Erythroblast (primary cell): Measurements from ENCODE around the gene SLC9A3.

Experiments used
- GATA1 ChIP-seq: IDR thresholded peaks from 2 replicates; pipeline ENCODE4 v1.6.1; 2011; ENCODE audit warnings: low read depth, mild to moderate bottlenecking, control low read depth, low read length, moderate library complexity
- POLR2A ChIP-seq: IDR thresholded peaks from 2 replicates; pipeline ENCODE4 v1.6.1; 2011; ENCODE audit warnings: mild to moderate bottlenecking, low read length

- TF ChIP-seq POLR2A (peak; percentile 75), GATA1 (no peak)
These were observed 81.7 kb downstream of the SLC9A3 start, which contains the start of gene EXOC3 for GRCh38 chr5:442335-443238.
